Lower lobe of right lung (tissue), 2 donors: ENCODE results near the gene PEMT. TPM values are rescaled to one million over a fixed set of nuclear protein-coding genes. Genes with fewer than 3 reads are reported as not detected.

Source experiments
- ATAC-seq, 2 donors: fragments of 200-7000 bp; cut with Tn5 transposase; one replicate each; pipeline ENCODE4 v1.9.1; 2020 to 2022; ENCODE audit warnings: mild to moderate bottlenecking in 2 of 2, moderate library complexity in 2 of 2
- DNase-seq: peaks from one replicate; pipeline ENCODE4 v3.0.0-alpha.2; 2020
- H3K27ac ChIP-seq: fragments of 200-600 bp; one replicate; pipeline ENCODE4 v1.8.0; 2022
- H3K27me3 ChIP-seq: fragments of 200-600 bp; one replicate; pipeline ENCODE4 v1.8.0; 2022; ENCODE audit warnings: low read depth
- H3K36me3 ChIP-seq: fragments of 200-600 bp; one replicate; pipeline ENCODE4 v1.8.0; 2022; ENCODE audit warnings: mild to moderate bottlenecking
- H3K4me1 ChIP-seq: fragments of 200-600 bp; one replicate; pipeline ENCODE4 v1.8.0; 2022
- H3K4me3 ChIP-seq: fragments of 200-600 bp; one replicate; pipeline ENCODE4 v1.8.0; 2022; ENCODE audit warnings: mild to moderate bottlenecking
- H3K9me3 ChIP-seq: fragments of 200-600 bp; one replicate; pipeline ENCODE4 v1.8.0; 2022
- intact Hi-C: fragments of 100-400 bp; cut with DNase I; formaldehyde crosslinking; loops from one replicate; pipeline ENCODE4 v1.11.0; 2022
- total RNA-seq: library from RNA; stranded (reverse); fragmentation: NEBNext Ultra II Directional; extraction: Animal tissue kit (Norgen Biotek cat#: 25700); gene quantifications from one replicate; pipeline ENCODE4 v1.2.1, GENCODE V29; 2021
- TF ChIP-seq, protein P1 (sequence below): fragments of 200-600 bp; IDR thresholded peaks from one replicate; pipeline ENCODE4 v1.8.0; 2022; ENCODE audit warnings: antibody characterized with exemption, mild to moderate bottlenecking
- donor health status: DM: no; HTN: yes; CAD: no; lungs with severe emphysema.

PEMT gene
- total RNA-seq, 1 donor from 2014 or later, result 20.1 TPM

DNA sequence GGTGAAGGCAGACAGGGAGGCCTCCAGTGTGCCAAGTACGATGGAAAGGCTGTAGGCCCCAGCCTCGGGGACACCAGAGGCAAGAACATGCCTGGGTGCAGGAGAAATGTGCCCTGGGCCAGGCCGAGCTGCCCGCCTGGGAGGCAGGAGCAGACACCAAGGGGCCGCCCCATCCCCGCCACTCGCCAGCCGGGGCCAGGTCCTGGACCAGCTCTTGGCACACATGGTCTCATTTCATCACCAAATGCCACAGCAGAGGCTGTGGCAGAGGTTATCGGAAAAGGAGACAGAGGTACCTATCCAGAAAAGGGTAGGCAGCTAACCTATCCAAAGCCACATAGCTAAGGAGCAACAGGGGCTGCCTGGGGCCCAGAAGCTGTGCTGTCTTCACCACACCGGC lies 31.3 kb downstream of the PEMT start:
- no peak overlapping the region for H3K27ac ChIP-seq
- H3K4me1 ChIP-seq, result peaks cover 23% of the 10 kb centered on the region
- H3K27me3 ChIP-seq, result no peaks in the 10 kb centered on the region
- no peaks in the 10 kb centered on the region for H3K9me3 ChIP-seq
- ATAC-seq (no peak), DNase-seq (no peak)
- intact Hi-C loops, result no loop called here
- TF ChIP-seq, protein P1, sequence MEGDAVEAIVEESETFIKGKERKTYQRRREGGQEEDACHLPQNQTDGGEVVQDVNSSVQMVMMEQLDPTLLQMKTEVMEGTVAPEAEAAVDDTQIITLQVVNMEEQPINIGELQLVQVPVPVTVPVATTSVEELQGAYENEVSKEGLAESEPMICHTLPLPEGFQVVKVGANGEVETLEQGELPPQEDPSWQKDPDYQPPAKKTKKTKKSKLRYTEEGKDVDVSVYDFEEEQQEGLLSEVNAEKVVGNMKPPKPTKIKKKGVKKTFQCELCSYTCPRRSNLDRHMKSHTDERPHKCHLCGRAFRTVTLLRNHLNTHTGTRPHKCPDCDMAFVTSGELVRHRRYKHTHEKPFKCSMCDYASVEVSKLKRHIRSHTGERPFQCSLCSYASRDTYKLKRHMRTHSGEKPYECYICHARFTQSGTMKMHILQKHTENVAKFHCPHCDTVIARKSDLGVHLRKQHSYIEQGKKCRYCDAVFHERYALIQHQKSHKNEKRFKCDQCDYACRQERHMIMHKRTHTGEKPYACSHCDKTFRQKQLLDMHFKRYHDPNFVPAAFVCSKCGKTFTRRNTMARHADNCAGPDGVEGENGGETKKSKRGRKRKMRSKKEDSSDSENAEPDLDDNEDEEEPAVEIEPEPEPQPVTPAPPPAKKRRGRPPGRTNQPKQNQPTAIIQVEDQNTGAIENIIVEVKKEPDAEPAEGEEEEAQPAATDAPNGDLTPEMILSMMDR, result no peak
- no peak overlapping the region for H3K4me3 ChIP-seq
- H3K36me3 ChIP-seq, result no peaks in the 10 kb centered on the region

DNA sequence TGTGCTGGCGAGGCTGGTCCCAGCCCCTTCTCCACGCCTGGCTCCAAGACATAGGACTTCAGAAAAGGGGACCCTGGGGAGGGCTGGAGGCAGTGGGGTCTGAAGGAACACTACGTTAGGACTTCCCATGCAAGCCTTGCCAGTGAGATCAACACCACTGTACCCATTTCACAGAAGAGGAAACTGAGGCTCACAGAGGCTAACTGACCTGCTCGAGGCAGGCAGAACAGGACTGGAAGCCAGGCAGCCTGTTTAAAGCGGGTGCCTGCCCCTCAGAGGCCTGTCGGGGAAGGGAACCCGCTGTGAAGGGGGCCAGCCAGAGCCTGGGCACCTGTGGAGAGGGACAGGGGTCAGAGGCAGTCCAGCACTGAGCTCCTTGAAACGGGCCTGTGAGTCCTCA lies 32.3 kb downstream of the PEMT start:
- Histone ChIP-seq H3K9me3 (no peaks in the 10 kb centered on the region), H3K27me3 (no peaks in the 10 kb centered on the region), H3K27ac (no peak overlapping the region), H3K4me3 (no peak overlapping the region), H3K36me3 (no peaks in the 10 kb centered on the region), H3K4me1 (peaks cover 21% of the 10 kb centered on the region)
- TF ChIP-seq, protein P1, result no peak
- ATAC-seq, result no peak
- no peak for DNase-seq
- intact Hi-C loops, result no loop called here

DNA sequence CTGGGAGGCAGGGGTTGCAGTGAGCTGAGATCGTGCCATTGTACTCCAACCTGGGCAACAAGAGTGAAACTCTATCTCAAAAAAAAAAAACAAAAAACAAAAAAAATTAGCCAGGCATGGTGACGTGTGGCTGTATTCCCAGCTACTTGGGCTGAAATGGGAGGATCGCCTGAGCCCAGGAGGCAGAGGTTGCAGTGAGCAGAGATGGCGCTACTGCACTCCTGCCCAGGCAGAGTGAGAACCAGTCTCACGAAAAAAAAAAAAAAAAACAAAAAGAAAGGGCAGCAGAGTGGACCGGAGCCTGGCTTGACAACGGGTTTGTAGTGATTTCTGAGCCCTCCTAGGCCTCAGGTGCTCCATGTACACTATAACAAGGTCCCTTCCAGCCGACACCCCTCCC lies 33.1 kb downstream of the PEMT start:
- no peak overlapping the region for H3K4me3 ChIP-seq
- no peaks in the 10 kb centered on the region for H3K9me3 ChIP-seq
- H3K36me3 ChIP-seq, result no peaks in the 10 kb centered on the region
- DNase-seq (no peak), ATAC-seq (no peak)
- TF ChIP-seq, protein P1, result no peak
- H3K27ac ChIP-seq, result no peak overlapping the region
- H3K27me3 ChIP-seq, result no peaks in the 10 kb centered on the region
- intact Hi-C loops, result no loop called here
- H3K4me1 ChIP-seq, result peaks cover 21% of the 10 kb centered on the region

DNA sequence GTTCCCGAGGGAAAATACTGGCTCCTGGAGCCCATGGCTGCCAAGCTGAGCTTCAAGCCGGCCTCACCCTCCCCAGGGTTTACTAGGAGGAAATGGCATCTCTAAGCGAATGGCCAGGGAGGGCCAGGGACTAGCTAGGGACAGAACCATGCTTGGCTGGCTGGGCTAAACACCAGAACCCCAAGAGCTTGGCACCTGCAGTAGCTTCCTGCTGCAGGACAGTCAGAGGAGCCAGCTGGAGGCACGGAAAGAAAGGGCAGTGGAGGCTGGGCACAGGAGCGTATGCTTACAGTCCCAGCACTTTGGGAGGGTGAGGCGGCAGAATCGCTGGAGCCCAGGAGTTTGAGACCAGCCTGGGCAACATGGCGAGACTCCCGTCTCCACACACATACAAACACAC lies 33.7 kb downstream of the PEMT start:
- H3K27me3 ChIP-seq, result no peaks in the 10 kb centered on the region
- DNase-seq (no peak), ATAC-seq (no peak)
- TF ChIP-seq, protein P1, result no peak
- no peak overlapping the region for H3K27ac ChIP-seq
- intact Hi-C loops, result no loop called here
- H3K4me3 ChIP-seq, result no peak overlapping the region
- no peaks in the 10 kb centered on the region for H3K36me3 ChIP-seq
- no peaks in the 10 kb centered on the region for H3K9me3 ChIP-seq
- H3K4me1 ChIP-seq, result peaks cover 19% of the 10 kb centered on the region

DNA sequence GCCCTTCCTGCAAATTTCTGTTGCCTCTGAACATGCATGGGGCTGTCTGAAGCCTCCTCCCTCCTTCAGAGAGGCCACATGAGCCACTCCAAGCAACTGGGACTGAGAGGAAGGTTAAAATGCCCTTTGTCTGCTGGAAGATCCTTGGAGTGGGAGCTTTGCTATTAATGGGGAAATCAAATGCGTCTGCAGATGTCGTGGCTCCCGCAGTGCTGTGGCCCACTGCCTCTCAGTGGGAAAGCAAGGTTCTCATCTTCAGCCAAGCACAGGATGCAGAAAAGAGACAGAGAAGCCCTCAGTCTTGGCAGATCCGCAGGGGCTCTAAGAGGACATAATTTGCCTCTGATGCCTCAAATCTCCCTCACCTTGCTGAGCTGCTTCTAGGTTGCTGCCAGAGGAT lies 34.8 kb downstream of the PEMT start:
- Histone ChIP-seq H3K27me3 (no peaks in the 10 kb centered on the region), H3K27ac (no peak overlapping the region), H3K9me3 (no peaks in the 10 kb centered on the region), H3K36me3 (no peaks in the 10 kb centered on the region), H3K4me3 (no peak overlapping the region), H3K4me1 (peaks cover 9% of the 10 kb centered on the region)
- TF ChIP-seq, protein P1, result no peak
- ATAC-seq, result no peak
- DNase-seq, result no peak
- intact Hi-C loops, result no loop called here

DNA sequence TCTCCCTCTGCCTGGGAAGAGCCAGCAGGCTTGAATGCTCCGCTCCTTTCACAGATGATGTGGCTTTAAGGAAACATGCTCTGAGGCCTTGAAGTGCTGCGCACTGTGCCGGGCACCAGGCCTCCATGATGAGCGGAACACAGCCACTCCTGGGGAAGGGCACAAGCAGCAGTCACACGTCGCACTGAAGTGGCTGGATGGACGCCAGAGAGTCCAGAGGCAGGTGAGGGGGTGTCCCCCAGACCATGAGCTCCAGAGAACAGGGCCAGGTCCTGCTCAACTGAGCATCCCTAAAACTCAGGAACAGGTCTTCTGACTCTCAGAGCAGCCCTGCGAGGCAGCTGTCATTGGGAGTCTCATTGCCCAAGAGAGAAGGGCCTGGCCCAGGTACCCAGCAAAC lies 35.6 kb downstream of the PEMT start:
- no peak overlapping the region for H3K4me3 ChIP-seq
- intact Hi-C loops, result no loop called here
- no peak for ATAC-seq
- H3K9me3 ChIP-seq, result no peaks in the 10 kb centered on the region
- no peak for DNase-seq
- H3K4me1 ChIP-seq, result peaks cover 1% of the 10 kb centered on the region
- TF ChIP-seq, protein P1, result no peak
- H3K27ac ChIP-seq, result no peak overlapping the region
- H3K27me3 ChIP-seq, result no peaks in the 10 kb centered on the region
- H3K36me3 ChIP-seq, result no peaks in the 10 kb centered on the region
